Keratinocyte (primary cell): ENCODE results near the gene HDAC5. TPM values are rescaled to one million over a fixed set of nuclear protein-coding genes. Genes with fewer than 3 reads are reported as not detected.

Experiments used
- DNase-seq: peaks from one replicate; pipeline ENCODE4 v3.0.0-alpha.2; 2011; ENCODE audit warnings: low read depth, missing footprints, low spot score
- FAIRE-seq: peaks from 2 replicates; lab custom pipeline; 2011; peaks lifted over from hg19 to GRCh38; lab: Jason Lieb, UNC
- H2AFZ ChIP-seq: 2 replicates; pipeline ENCODE4 v1.6.0; 2012; ENCODE audit warnings: low read length, control low read depth, inconsistent platforms; ENCODE audit not compliant: control insufficient read depth
- H3K27ac ChIP-seq: 2 replicates; pipeline ENCODE4 v1.5.1; 2011; ENCODE audit warnings: low read length; ENCODE audit not compliant: control insufficient read depth, insufficient read depth
- H3K27me3 ChIP-seq: 3 replicates; pipeline ENCODE4 v1.6.0; 2011; ENCODE audit warnings: low read length; ENCODE audit not compliant: control insufficient read depth, insufficient read depth; ENCODE audit errors: extremely low read depth
- H3K36me3 ChIP-seq, 2 experiments: 2 replicates in 1 of 2; 3 replicates in 1 of 2; pipeline ENCODE4 v1.5.1; 2011; ENCODE audit warnings: low read length in 2 of 2, mild to moderate bottlenecking in 1 of 2; ENCODE audit not compliant: control insufficient read depth in 2 of 2, insufficient read depth in 2 of 2; ENCODE audit errors: extremely low read depth in 1 of 2
- H3K4me1 ChIP-seq: 3 replicates; pipeline ENCODE4 v1.5.1; 2011; ENCODE audit warnings: low read length; ENCODE audit not compliant: control insufficient read depth, insufficient read depth; ENCODE audit errors: extremely low read depth
- H3K4me2 ChIP-seq: 3 replicates; pipeline ENCODE4 v1.6.0; 2011; ENCODE audit warnings: low read depth, low read length; ENCODE audit not compliant: control insufficient read depth, insufficient read depth; ENCODE audit errors: extremely low read depth
- H3K4me3 ChIP-seq, 3 experiments: fragments of 200-600 bp in 1 of 3; sonication (generic) in 1 of 3; 2 replicates in 2 of 3; 3 replicates in 1 of 3; pipeline ENCODE4 v1.5.1; 2011 to 2016; ENCODE audit warnings: low read length in 3 of 3, mild to moderate bottlenecking in 3 of 3, control low read depth in 2 of 3, inconsistent platforms in 1 of 3, low read depth in 1 of 3, mixed read lengths in 1 of 3, mixed run types in 1 of 3, moderate library complexity in 1 of 3; ENCODE audit not compliant: control insufficient read depth in 2 of 3, insufficient read depth in 2 of 3; ENCODE audit errors: extremely low read depth in 1 of 3
- H3K79me2 ChIP-seq: 2 replicates; pipeline ENCODE4 v1.6.0; 2012; ENCODE audit warnings: low read length; ENCODE audit not compliant: control insufficient read depth, insufficient read depth
- H3K9ac ChIP-seq: 3 replicates; pipeline ENCODE4 v1.6.0; 2011; ENCODE audit warnings: low read length; ENCODE audit not compliant: control insufficient read depth, insufficient read depth; ENCODE audit errors: extremely low read depth
- H3K9me1 ChIP-seq: 3 replicates; pipeline ENCODE4 v1.6.0; 2011; ENCODE audit warnings: low read length; ENCODE audit not compliant: control insufficient read depth, insufficient read depth; ENCODE audit errors: extremely low read depth
- H3K9me3 ChIP-seq: 2 replicates; pipeline ENCODE4 v1.5.1; 2012; ENCODE audit warnings: low read depth, low read length; ENCODE audit not compliant: control insufficient read depth
- H4K20me1 ChIP-seq: 3 replicates; pipeline ENCODE4 v1.6.0; 2011; ENCODE audit warnings: low read length; ENCODE audit not compliant: control insufficient read depth, insufficient read depth; ENCODE audit errors: extremely low read depth
- EZH2 ChIP-seq: IDR thresholded peaks from one replicate; pipeline ENCODE4 v1.6.1; 2012; ENCODE audit warnings: inconsistent platforms, mild to moderate bottlenecking, low read length, moderate library complexity
- dilution Hi-C: fragments of 300-500 bp; cut with MboI; formaldehyde crosslinking; loops from one replicate; pipeline ENCODE4 v1.7.0; 2020; ENCODE audit warnings: low sequenced_read_pairs; ENCODE audit not compliant: extremely low pct_ligation_motif_present
- polyA plus RNA-seq, 5 experiments: library from polyadenylated mRNA; depleted of rRNA in 3 of 5; stranded (reverse) in 3 of 5; stranded (forward) in 1 of 5; unstranded in 1 of 5; fragments of >200 nt; gene quantifications; 1 replicate in 1 of 5; 2 replicates in 3 of 5; 3 replicates in 1 of 5; pipeline versions ENCODE4 v1.2.1 to v1.2.3, GENCODE V29; 2011 to 2012; ENCODE audit warnings: missing spikeins in 2 of 5, low read depth in 1 of 5, low replicate concordance in 1 of 5
- TF ChIP-seq, protein P1 (sequence below), 3 experiments: IDR thresholded peaks in 1 of 3; conservative IDR thresholded peaks in 1 of 3; optimal IDR thresholded peaks in 1 of 3; 2 replicates in 2 of 3; 3 replicates in 1 of 3; pipeline versions ENCODE3 to v1.5.1; 2011; ENCODE audit warnings: low read length in 3 of 3, mild to moderate bottlenecking in 3 of 3, moderate library complexity in 2 of 3, control low read depth in 1 of 3, inconsistent platforms in 1 of 3; ENCODE audit not compliant: insufficient read depth in 2 of 3; ENCODE audit errors: extremely low read depth in 1 of 3

Gene HDAC5
- polyA plus RNA-seq, 1 donor (not counting 4 experiments of a cell fraction or from before 2014, with no cell fraction given), result 4.5 TPM

GRCh38 chr17:44082256-44082927, 41.0 kb downstream of the HDAC5 start:
- Histone ChIP-seq H2AFZ (no peak overlapping the region), H3K36me3 (peaks cover 3 to 8% of the 10 kb centered on the region in 2 experiments), H3K4me3 (no peak overlapping the region), H3K27ac (no peak overlapping the region), H3K4me2 (no peak overlapping the region), H3K9ac (no peak overlapping the region), H3K9me3 (no peaks in the 10 kb centered on the region), H3K9me1 (no peaks in the 10 kb centered on the region), H3K79me2 (no peaks in the 10 kb centered on the region), H3K4me1 (peaks cover 22% of the 10 kb centered on the region), H4K20me1 (no peaks in the 10 kb centered on the region), H3K27me3 (no peaks in the 10 kb centered on the region)
- FAIRE-seq (no peak), DNase-seq (no peak)
- TF ChIP-seq, protein P1, sequence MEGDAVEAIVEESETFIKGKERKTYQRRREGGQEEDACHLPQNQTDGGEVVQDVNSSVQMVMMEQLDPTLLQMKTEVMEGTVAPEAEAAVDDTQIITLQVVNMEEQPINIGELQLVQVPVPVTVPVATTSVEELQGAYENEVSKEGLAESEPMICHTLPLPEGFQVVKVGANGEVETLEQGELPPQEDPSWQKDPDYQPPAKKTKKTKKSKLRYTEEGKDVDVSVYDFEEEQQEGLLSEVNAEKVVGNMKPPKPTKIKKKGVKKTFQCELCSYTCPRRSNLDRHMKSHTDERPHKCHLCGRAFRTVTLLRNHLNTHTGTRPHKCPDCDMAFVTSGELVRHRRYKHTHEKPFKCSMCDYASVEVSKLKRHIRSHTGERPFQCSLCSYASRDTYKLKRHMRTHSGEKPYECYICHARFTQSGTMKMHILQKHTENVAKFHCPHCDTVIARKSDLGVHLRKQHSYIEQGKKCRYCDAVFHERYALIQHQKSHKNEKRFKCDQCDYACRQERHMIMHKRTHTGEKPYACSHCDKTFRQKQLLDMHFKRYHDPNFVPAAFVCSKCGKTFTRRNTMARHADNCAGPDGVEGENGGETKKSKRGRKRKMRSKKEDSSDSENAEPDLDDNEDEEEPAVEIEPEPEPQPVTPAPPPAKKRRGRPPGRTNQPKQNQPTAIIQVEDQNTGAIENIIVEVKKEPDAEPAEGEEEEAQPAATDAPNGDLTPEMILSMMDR (optimal IDR thresholded peaks at IDR 0.05 in 1 of 3, IDR thresholded peaks at IDR 0.05 in 1 of 3, conservative IDR thresholded peaks at IDR 0.05 in 1 of 3; ENCODE audit: extremely low read depth in 1 of 3, insufficient read depth in 2 of 3, low read length in 3 of 3), result no peak
- no peak for TF ChIP-seq EZH2
- dilution Hi-C loops, result no loop called here

DNA sequence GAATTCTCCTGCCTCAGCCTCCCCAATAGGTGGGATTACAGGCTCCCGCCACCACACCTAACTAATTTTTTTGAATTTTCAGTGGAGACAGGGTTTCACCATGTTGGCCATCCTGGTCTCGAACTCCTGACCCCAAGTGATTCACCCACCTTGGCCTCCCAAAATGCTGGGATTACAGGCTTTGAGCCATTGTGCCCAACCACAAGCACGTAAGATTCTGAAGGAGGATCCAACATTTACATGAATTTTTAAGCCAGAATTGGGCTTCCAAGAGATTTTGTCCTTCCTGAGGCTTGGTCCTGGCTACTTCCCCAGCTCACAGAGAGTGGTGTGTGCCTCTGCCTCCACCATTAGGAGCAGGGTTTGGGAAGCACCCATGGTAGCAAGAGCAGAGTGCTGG, 41.8 kb downstream of the HDAC5 start:
- no peak overlapping the region for H3K27ac ChIP-seq
- no peak overlapping the region for H3K4me3 ChIP-seq
- TF ChIP-seq EZH2, result no peak
- TF ChIP-seq, protein P1 (optimal IDR thresholded peaks at IDR 0.05 in 1 of 3, IDR thresholded peaks at IDR 0.05 in 1 of 3, conservative IDR thresholded peaks at IDR 0.05 in 1 of 3; ENCODE audit: extremely low read depth in 1 of 3, insufficient read depth in 2 of 3, low read length in 3 of 3), result no peak
- no peaks in the 10 kb centered on the region for H4K20me1 ChIP-seq
- H3K9me1 ChIP-seq, result no peaks in the 10 kb centered on the region
- H2AFZ ChIP-seq, result no peak overlapping the region
- H3K9ac ChIP-seq, result no peak overlapping the region
- peaks cover 3 to 10% of the 10 kb centered on the region in 2 experiments for H3K36me3 ChIP-seq
- H3K4me2 ChIP-seq, result no peak overlapping the region
- dilution Hi-C loops, result no loop called here
- H3K27me3 ChIP-seq, result no peaks in the 10 kb centered on the region
- H3K4me1 ChIP-seq, result peaks cover 16% of the 10 kb centered on the region
- FAIRE-seq (no peak), DNase-seq (no peak)
- H3K79me2 ChIP-seq, result no peaks in the 10 kb centered on the region
- H3K9me3 ChIP-seq, result no peaks in the 10 kb centered on the region
